HCT116 (cell line): ENCODE results near the gene MED27. TPM values are rescaled to one million over a fixed set of nuclear protein-coding genes. Genes with fewer than 3 reads are reported as not detected.

Source experiments
- ATAC-seq: fragments of 200-7000 bp; cut with Tn5 transposase; 2 replicates; pipeline ENCODE4 v1.9.1; 2020; ENCODE audit warnings: mild to moderate bottlenecking, moderate library complexity
- BruUV-seq: library from RNA; stranded (reverse); fragments of 400-500 nt; replicated peaks from 2 replicates; lab custom pipeline; 2021; lab: Mats Ljungman, UMichigan
- CTCF ChIA-PET: fragments of 300-600 bp; sonication (Branson Sonifier 250); formaldehyde crosslinking; loops from one replicate; lab custom pipeline; 2021; ENCODE audit warnings: antibody characterized with exemption; lab: Charles Lee
- POLR2A ChIA-PET: fragments of 300-600, 350-600 bp; sonication (Branson Sonifier 250); formaldehyde crosslinking; loops from one replicate; lab custom pipeline; 2021; ENCODE audit warnings: antibody characterized with exemption; lab: Charles Lee
- RAD21 ChIA-PET, 2 experiments: fragments of 300-600 bp; sonication (Branson Sonifier 250); formaldehyde crosslinking; loops; one replicate each; lab custom pipeline; 2023; ENCODE audit warnings: low total read pairs in 2 of 2; ENCODE audit not compliant: uncharacterized antibody in 2 of 2, unreplicated experiment in 2 of 2, low non-redundant PET in 1 of 2; lab: Charles Lee
- DNase-seq: peaks from one replicate; pipeline ENCODE4 v3.0.0-alpha.2; 2010; ENCODE audit warnings: low read depth, low spot score
- H2AFZ ChIP-seq: fragments of 200-600 bp; shearing (Covaris generic), sonication (generic); 2 replicates; pipeline ENCODE4 v1.6.1; 2017; ENCODE audit warnings: low read depth, mixed run types, mixed read lengths, antibody characterized with exemption, low read length; ENCODE audit not compliant: poor library complexity, severe bottlenecking
- H3K27ac ChIP-seq: 2 replicates; pipeline ENCODE4 v1.5.1; 2012; ENCODE audit warnings: low read depth, low read length
- H3K27me3 ChIP-seq: fragments of 200-600 bp; sonication (generic); 2 replicates; pipeline ENCODE4 v1.6.1; 2016; ENCODE audit warnings: mixed run types, low read length, mixed read lengths; ENCODE audit not compliant: insufficient read depth
- H3K36me3 ChIP-seq, 2 experiments: fragments of 200-500 bp in 1 of 2; fragments of 200-600 bp in 1 of 2; sonication (Bioruptor generic) in 1 of 2; sonication (generic) in 1 of 2; 2 replicates each; pipeline versions ENCODE4 v1.5.1 to v1.6.1; 2014 to 2016; ENCODE audit warnings: low read length in 2 of 2, inconsistent platforms in 1 of 2, mixed read lengths in 1 of 2, mixed run types in 1 of 2; ENCODE audit not compliant: insufficient read depth in 2 of 2, control insufficient read depth in 1 of 2
- H3K4me1 ChIP-seq, 2 experiments: fragments of 200-600 bp in 1 of 2; sonication (generic) in 1 of 2; 2 replicates each; pipeline versions ENCODE4 v1.5.1 to v1.6.1; 2012 to 2017; ENCODE audit warnings: low read length in 2 of 2, inconsistent platforms in 1 of 2, mild to moderate bottlenecking in 1 of 2, mixed read lengths in 1 of 2, mixed run types in 1 of 2, moderate library complexity in 1 of 2; ENCODE audit not compliant: insufficient read depth in 2 of 2, control insufficient read depth in 1 of 2
- H3K4me2 ChIP-seq: fragments of 200-600 bp; sonication (generic); 2 replicates; pipeline ENCODE4 v1.6.1; 2017; ENCODE audit warnings: mixed run types, low read length, mixed read lengths
- H3K4me3 ChIP-seq, 2 experiments: fragments of 200-600 bp in 1 of 2; sonication (generic) in 1 of 2; replicated peaks in 1 of 2; 2 replicates each; pipeline ENCODE4 v1.5.1; 2011 to 2016; ENCODE audit warnings: low read length in 2 of 2, control low read depth in 1 of 2, low read depth in 1 of 2, mild to moderate bottlenecking in 1 of 2, mixed read lengths in 1 of 2, mixed run types in 1 of 2
- H3K79me2 ChIP-seq: fragments of 200-600 bp; sonication (generic); 2 replicates; pipeline ENCODE4 v1.6.1; 2017; ENCODE audit warnings: mild to moderate bottlenecking, mixed run types, low read length, moderate library complexity, mixed read lengths; ENCODE audit not compliant: insufficient read depth
- H3K9ac ChIP-seq: fragments of 200-600 bp; sonication (generic); 2 replicates; pipeline ENCODE4 v1.6.1; 2016; ENCODE audit warnings: low read length, mixed read lengths
- H3K9me2 ChIP-seq: fragments of 200-600 bp; sonication (generic), shearing (Covaris generic); 2 replicates; pipeline ENCODE4 v1.6.1; 2017; ENCODE audit warnings: mixed run types, mild to moderate bottlenecking, moderate library complexity; ENCODE audit not compliant: insufficient read depth
- H3K9me3 ChIP-seq, 2 experiments: fragments of 200-500 bp in 1 of 2; fragments of 200-600 bp in 1 of 2; sonication (Bioruptor generic) in 1 of 2; sonication (generic) in 1 of 2; 2 replicates each; pipeline ENCODE4 v1.6.1; 2014 to 2017; ENCODE audit warnings: low read length in 2 of 2, mixed read lengths in 2 of 2, inconsistent platforms in 1 of 2, low read depth in 1 of 2, mild to moderate bottlenecking in 1 of 2, mixed run types in 1 of 2, moderate library complexity in 1 of 2; ENCODE audit not compliant: control insufficient read depth in 1 of 2, insufficient read depth in 1 of 2
- H4K20me1 ChIP-seq: fragments of 200-600 bp; sonication (generic), shearing (Covaris generic); 2 replicates; pipeline ENCODE4 v1.6.1; 2017; ENCODE audit warnings: mixed run types, mild to moderate bottlenecking, moderate library complexity; ENCODE audit not compliant: insufficient read depth
- FOSL1 ChIP-seq: IDR thresholded peaks from 2 replicates; pipeline ENCODE4 v1.6.1; 2012; ENCODE audit warnings: low read depth
- RAD21 ChIP-seq: IDR thresholded peaks from 2 replicates; pipeline ENCODE4 v1.6.1; 2012; ENCODE audit warnings: low read depth, mild to moderate bottlenecking
- SIN3A ChIP-seq: IDR thresholded peaks from 2 replicates; pipeline ENCODE4 v1.6.1; 2012; ENCODE audit warnings: low read depth
- SP1 ChIP-seq: IDR thresholded peaks from 2 replicates; pipeline ENCODE4 v1.6.1; 2012; ENCODE audit warnings: low read depth
- ZFX ChIP-seq: fragments of 450-650 bp; IDR thresholded peaks from 2 replicates; pipeline ENCODE4 v1.6.1; 2017
- ZNF274 ChIP-seq: fragments of 200-500 bp; sonication (Bioruptor generic); IDR thresholded peaks from 2 replicates; pipeline ENCODE4 v1.6.1; 2014; ENCODE audit warnings: mild to moderate bottlenecking, low read depth, low read length, inconsistent platforms
- intact Hi-C: fragments of 100-400 bp; cut with micrococcal nuclease; formaldehyde crosslinking; loops from 2 replicates; pipeline ENCODE4 v1.10.0; 2022
- total RNA-seq: library from RNA; stranded (reverse); gene quantifications from one replicate; pipeline ENCODE4 v1.2.1, GENCODE V29; 2021; ENCODE audit not compliant: unreplicated experiment
- TF ChIP-seq, protein P1 (sequence below): IDR thresholded peaks from 2 replicates; pipeline ENCODE4 v1.6.1; 2011; ENCODE audit warnings: mild to moderate bottlenecking, low read length, moderate library complexity; ENCODE audit not compliant: insufficient replicate concordance; ENCODE audit errors: extremely low read depth
- TF ChIP-seq, protein P2 (sequence below): IDR thresholded peaks from 2 replicates; pipeline ENCODE4 v1.6.1; 2012; ENCODE audit warnings: low read depth
- TF ChIP-seq, protein P3 (sequence below), 3 experiments: fragments of 200-600 bp in 1 of 3; sonication (generic) in 1 of 3; IDR thresholded peaks in 2 of 3; conservative IDR thresholded peaks in 1 of 3; 2 replicates each; pipeline ENCODE4 v1.5.1; 2012 to 2017; ENCODE audit warnings: low read depth in 2 of 3, low read length in 2 of 3, antibody characterized with exemption in 1 of 3, borderline replicate concordance in 1 of 3, control low read depth in 1 of 3, mild to moderate bottlenecking in 1 of 3, mixed read lengths in 1 of 3, mixed run types in 1 of 3, moderate library complexity in 1 of 3; ENCODE audit not compliant: insufficient read depth in 1 of 3

MED27 gene
- total RNA-seq, 1 experiment from 2014 or later: 26.9 TPM

DNA sequence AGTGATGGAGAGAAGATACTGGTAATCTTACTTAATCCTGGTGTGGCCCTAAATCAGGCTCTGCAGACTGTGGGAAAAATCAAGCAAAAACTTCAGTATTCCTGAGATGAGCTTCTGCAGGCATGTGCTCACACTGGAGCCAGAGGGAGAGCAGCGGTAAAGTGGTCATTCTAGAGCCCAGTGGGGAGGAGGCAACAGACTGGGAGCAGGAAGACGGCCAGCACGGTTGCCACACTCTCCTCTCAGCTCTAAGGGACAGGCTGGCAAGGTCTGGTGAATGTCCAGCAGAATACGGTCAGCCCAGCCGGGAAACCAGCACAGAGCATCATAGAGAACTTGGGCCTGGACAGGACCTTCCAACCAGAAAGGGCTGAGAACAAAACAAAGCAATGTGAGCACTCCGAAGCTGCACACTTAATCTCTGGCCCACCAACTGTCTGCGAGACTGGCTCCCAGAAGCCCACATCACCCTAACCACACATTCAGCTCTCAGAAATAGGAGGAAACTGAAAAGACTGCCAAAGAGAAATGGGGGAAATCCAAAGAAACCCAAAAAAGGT, 30.3 kb downstream of the MED27 start:
- H4K20me1 ChIP-seq: no peaks in the 10 kb centered on the region
- no peak for DNase-seq
- intact Hi-C loops: no loop called here
- H3K36me3 ChIP-seq: no peaks in the 10 kb centered on the region
- CTCF ChIA-PET: no interaction called here
- peaks cover 42% of the 10 kb centered on the region for H3K79me2 ChIP-seq
- H3K9me3 ChIP-seq: no peaks in the 10 kb centered on the region
- POLR2A ChIA-PET: no interaction called here
- H3K4me3 ChIP-seq: no peak overlapping the region
- RAD21 ChIA-PET: no interaction called here
- no peak overlapping the region for H3K27ac ChIP-seq
- no peaks in the 10 kb centered on the region for H3K4me1 ChIP-seq
- no peak overlapping the region for H3K4me2 ChIP-seq
- no TSS peak for BruUV-seq
- no peak overlapping the region for H2AFZ ChIP-seq
- H3K9ac ChIP-seq: no peak overlapping the region
- H3K27me3 ChIP-seq: no peaks in the 10 kb centered on the region
- no peaks in the 10 kb centered on the region for H3K9me2 ChIP-seq
- ATAC-seq: no peak
- TF ChIP-seq ZNF274 (no peak), SP1 (no peak), RAD21 (no peak), FOSL1 (no peak), ZFX (no peak), SIN3A (no peak)
- TF ChIP-seq, protein P1, sequence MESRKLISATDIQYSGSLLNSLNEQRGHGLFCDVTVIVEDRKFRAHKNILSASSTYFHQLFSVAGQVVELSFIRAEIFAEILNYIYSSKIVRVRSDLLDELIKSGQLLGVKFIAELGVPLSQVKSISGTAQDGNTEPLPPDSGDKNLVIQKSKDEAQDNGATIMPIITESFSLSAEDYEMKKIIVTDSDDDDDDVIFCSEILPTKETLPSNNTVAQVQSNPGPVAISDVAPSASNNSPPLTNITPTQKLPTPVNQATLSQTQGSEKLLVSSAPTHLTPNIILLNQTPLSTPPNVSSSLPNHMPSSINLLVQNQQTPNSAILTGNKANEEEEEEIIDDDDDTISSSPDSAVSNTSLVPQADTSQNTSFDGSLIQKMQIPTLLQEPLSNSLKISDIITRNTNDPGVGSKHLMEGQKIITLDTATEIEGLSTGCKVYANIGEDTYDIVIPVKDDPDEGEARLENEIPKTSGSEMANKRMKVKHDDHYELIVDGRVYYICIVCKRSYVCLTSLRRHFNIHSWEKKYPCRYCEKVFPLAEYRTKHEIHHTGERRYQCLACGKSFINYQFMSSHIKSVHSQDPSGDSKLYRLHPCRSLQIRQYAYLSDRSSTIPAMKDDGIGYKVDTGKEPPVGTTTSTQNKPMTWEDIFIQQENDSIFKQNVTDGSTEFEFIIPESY: no peak
- TF ChIP-seq, protein P2, sequence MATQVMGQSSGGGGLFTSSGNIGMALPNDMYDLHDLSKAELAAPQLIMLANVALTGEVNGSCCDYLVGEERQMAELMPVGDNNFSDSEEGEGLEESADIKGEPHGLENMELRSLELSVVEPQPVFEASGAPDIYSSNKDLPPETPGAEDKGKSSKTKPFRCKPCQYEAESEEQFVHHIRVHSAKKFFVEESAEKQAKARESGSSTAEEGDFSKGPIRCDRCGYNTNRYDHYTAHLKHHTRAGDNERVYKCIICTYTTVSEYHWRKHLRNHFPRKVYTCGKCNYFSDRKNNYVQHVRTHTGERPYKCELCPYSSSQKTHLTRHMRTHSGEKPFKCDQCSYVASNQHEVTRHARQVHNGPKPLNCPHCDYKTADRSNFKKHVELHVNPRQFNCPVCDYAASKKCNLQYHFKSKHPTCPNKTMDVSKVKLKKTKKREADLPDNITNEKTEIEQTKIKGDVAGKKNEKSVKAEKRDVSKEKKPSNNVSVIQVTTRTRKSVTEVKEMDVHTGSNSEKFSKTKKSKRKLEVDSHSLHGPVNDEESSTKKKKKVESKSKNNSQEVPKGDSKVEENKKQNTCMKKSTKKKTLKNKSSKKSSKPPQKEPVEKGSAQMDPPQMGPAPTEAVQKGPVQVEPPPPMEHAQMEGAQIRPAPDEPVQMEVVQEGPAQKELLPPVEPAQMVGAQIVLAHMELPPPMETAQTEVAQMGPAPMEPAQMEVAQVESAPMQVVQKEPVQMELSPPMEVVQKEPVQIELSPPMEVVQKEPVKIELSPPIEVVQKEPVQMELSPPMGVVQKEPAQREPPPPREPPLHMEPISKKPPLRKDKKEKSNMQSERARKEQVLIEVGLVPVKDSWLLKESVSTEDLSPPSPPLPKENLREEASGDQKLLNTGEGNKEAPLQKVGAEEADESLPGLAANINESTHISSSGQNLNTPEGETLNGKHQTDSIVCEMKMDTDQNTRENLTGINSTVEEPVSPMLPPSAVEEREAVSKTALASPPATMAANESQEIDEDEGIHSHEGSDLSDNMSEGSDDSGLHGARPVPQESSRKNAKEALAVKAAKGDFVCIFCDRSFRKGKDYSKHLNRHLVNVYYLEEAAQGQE: no peak
- TF ChIP-seq, protein P3, sequence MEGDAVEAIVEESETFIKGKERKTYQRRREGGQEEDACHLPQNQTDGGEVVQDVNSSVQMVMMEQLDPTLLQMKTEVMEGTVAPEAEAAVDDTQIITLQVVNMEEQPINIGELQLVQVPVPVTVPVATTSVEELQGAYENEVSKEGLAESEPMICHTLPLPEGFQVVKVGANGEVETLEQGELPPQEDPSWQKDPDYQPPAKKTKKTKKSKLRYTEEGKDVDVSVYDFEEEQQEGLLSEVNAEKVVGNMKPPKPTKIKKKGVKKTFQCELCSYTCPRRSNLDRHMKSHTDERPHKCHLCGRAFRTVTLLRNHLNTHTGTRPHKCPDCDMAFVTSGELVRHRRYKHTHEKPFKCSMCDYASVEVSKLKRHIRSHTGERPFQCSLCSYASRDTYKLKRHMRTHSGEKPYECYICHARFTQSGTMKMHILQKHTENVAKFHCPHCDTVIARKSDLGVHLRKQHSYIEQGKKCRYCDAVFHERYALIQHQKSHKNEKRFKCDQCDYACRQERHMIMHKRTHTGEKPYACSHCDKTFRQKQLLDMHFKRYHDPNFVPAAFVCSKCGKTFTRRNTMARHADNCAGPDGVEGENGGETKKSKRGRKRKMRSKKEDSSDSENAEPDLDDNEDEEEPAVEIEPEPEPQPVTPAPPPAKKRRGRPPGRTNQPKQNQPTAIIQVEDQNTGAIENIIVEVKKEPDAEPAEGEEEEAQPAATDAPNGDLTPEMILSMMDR (IDR thresholded peaks at IDR 0.05 in 2 of 3, conservative IDR thresholded peaks at IDR 0.05 in 1 of 3; ENCODE audit: borderline replicate concordance in 1 of 3, insufficient read depth in 1 of 3, low read depth in 2 of 3, low read length in 2 of 3): no peak
